GM12872 (cell line): Measurements from ENCODE around the gene ITPR3.

ENCODE experiments used
- TF ChIP-seq, protein P1 (sequence below): IDR thresholded peaks from 3 replicates; pipeline ENCODE4 v1.5.1; 2011; ENCODE audit warnings: low read depth, mild to moderate bottlenecking, low read length, moderate library complexity; ENCODE audit not compliant: insufficient read depth

The ITPR3 gene

DNA sequence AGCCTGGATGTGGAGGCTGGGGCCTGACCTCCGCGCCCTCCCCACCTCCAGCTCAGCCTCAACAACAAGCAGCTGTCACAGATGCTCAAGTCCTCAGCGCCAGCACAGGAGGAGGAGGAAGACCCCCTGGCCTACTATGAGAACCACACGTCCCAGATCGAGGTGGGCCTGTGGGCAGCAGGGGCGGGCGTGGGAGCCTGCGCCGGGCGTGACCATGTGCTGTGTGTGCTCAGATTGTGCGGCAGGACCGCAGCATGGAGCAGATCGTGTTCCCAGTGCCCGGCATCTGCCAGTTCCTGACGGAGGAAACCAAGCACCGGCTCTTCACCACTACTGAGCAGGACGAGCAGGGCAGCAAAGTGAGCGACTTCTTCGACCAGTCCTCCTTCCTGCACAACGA, 66.9 kb downstream of the ITPR3 start:
- TF ChIP-seq, protein P1, sequence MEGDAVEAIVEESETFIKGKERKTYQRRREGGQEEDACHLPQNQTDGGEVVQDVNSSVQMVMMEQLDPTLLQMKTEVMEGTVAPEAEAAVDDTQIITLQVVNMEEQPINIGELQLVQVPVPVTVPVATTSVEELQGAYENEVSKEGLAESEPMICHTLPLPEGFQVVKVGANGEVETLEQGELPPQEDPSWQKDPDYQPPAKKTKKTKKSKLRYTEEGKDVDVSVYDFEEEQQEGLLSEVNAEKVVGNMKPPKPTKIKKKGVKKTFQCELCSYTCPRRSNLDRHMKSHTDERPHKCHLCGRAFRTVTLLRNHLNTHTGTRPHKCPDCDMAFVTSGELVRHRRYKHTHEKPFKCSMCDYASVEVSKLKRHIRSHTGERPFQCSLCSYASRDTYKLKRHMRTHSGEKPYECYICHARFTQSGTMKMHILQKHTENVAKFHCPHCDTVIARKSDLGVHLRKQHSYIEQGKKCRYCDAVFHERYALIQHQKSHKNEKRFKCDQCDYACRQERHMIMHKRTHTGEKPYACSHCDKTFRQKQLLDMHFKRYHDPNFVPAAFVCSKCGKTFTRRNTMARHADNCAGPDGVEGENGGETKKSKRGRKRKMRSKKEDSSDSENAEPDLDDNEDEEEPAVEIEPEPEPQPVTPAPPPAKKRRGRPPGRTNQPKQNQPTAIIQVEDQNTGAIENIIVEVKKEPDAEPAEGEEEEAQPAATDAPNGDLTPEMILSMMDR, result no peak

DNA sequence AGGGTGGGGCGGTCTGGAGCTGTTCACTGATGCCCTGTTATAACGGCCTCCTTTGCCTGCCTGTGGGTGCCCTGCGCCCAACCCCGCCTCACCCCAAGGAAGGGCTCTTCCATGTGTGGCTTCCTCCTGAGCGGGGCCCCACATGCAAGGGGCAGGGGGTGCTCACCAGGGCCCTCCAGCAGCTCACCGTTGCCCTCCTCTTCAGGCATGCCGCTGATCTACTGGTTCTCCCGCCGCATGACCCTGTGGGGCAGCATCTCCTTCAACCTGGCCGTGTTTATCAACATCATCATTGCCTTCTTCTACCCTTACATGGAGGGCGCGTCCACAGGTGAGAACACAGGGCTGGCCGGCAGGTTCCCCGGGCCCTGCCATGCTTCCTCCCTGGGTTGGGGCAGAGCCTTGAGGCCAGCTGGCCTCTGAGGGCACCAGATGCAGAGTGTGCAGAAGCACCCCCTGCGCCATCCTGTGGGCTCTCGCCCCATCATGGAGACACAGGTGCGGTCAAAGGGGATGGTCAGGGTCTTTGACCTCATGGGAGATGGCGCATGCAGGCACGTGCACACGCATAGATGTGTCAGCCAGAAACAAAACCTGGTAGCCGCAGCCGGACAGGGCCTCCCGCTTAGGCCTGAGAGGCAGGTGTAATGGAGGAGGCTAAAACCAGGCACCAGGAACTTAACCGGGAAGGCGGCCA, 67.5 kb downstream of the ITPR3 start:
- TF ChIP-seq, protein P1, result no peak

DNA sequence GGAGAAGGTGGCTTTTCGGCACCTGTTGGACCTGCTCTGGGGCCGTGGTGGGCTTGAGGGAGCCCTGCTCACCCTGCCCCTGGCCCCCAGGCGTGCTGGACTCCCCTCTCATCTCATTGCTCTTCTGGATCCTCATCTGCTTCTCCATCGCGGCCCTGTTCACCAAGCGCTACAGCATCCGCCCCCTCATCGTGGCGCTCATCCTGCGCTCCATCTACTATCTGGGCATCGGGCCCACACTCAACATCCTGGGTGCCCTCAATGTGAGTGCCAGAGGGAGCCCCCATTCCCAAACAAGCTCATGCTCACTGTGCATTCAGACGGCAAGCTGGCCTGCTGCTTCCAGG, 68.0 kb downstream of the ITPR3 start:
- TF ChIP-seq, protein P1, result no peak

DNA sequence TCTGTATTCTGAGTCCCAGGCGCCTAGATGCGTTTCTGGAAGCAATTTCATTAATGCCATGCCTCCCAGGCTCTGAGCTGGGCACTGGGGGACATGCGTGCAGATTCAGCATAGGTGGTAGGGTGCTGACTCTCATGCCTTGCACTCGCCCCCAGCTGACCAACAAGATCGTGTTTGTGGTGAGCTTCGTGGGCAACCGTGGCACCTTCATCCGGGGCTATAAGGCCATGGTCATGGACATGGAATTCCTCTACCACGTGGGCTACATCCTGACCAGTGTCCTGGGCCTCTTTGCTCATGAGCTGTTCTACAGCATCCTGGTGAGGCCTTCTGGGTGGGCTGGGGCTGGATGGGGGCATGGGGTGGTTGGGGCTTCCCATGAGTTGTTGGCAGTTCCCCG, 68.8 kb downstream of the ITPR3 start:
- TF ChIP-seq, protein P1, result no peak

DNA sequence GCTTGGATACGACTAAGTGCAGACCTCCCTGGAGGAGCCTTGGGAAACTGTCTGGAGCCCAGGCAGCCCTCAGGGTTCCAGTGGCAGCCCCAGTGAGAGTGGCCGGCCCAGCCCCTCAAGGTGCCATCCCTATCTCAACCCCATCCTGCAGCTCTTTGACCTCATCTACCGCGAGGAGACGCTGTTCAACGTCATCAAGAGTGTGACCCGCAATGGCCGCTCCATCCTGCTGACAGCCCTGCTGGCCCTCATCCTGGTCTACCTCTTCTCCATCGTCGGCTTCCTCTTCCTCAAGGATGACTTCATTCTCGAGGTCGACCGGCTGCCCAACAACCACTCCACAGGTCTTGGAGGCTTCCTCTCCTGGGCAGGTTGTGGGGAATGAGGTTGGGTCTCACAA, 69.6 kb downstream of the ITPR3 start:
- TF ChIP-seq, protein P1, result no peak

DNA sequence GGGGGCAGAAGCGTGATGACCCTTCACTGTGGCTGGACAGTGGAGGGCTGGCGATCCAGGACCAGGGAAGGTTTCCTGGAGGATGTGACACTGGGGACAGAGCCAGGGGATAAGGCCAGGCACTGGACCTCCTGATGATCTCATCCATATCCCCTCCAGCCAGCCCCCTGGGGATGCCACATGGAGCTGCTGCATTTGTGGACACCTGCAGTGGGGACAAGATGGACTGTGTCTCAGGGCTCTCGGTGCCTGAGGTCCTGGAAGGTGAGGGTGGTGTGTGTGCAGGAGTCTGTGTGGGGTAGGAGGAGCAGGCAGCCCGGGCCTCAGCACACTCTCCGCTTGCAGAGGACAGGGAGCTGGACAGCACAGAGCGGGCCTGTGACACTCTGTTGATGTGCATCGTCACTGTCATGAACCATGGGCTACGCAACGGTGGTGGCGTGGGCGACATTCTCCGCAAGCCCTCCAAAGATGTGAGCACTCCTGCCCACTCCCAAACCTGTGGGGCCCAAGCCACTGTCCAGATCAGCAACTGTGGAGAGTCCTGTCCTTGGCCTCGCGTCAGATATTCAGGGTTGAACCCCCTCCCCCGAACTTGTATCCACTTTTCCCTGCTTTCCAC, 70.4 kb downstream of the ITPR3 start:
- TF ChIP-seq, protein P1, result no peak

DNA sequence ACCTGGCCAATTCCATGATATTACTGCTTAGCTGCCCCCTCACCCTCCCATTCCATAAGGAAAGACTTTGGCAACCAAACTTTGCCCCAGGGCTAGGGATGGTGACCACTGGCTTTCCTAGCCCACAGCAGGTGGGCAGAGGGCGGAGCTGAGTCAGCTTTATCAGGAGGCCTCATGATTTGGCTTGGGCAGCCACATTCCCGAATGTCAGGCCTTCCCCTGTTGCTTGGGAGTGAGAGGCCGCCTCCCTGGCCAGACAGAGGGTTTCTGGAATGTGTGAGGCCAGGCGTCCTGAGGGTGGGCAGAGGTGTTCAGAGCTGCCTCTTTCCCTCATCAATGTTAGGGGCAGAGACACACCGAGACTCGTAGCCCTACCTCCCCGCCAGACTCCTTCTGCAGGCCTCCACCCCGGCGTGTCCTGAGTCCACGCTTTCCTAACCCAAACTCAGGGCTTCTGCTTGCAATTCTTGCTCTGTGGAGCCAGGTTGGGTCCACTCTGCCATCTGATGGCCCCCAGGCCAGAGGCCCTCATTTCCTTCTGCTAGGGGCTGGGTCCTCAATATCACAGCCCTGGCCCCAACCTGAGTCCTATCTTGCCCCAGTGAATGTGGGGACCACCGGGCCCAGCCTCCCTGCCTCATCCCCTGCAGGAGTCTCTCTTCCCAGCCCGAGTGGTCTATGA, 71.1 kb downstream of the ITPR3 start:
- TF ChIP-seq, protein P1, result no peak
